ENCODE measurements around the gene PDE1A.

PDE1A gene

DNA sequence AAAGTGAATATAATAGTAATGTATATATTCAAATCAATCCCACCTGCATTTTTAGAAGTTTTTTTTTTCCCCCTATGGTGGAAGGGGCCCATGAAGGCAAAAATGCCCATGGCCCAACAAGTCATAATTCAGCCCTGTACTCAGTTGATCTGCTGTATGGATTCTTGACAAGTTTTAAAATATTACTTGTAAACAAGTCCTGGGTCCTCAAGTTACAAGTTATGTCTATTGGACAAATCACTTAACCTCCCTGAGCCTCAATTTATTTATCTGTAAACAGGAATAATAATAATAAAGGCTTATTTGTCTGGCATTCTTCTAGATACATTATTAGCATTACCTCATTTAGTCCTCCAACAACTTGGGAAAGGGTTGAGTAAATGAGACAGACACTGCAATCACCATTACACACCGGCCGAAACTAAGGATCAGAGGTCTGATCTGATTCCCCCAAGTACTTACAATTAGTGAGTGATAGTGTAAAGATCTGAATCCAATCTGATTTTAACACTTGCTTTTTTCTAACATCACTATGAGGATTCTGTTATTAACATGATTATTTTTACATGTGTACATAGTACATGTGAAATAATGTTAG is 66.1 kb downstream of the PDE1A start:
- H3K4me1 ChIP-seq (ENCODE audit: control insufficient read depth, insufficient read depth, low read length): peaks cover 6% of the 10 kb centered on the region; the same call in 1 of the 2 replicates
- H3K27ac ChIP-seq (ENCODE audit: extremely low read depth, low read depth, low read length): no peak overlapping the region
- no peaks in the 10 kb centered on the region for H3K9me3 ChIP-seq (ENCODE audit: control insufficient read depth, insufficient read depth, low read depth, low read length)
- ChIA-PET CTCF (no interaction called here), POLR2A (no interaction called here)
- TF ChIP-seq, protein P1, sequence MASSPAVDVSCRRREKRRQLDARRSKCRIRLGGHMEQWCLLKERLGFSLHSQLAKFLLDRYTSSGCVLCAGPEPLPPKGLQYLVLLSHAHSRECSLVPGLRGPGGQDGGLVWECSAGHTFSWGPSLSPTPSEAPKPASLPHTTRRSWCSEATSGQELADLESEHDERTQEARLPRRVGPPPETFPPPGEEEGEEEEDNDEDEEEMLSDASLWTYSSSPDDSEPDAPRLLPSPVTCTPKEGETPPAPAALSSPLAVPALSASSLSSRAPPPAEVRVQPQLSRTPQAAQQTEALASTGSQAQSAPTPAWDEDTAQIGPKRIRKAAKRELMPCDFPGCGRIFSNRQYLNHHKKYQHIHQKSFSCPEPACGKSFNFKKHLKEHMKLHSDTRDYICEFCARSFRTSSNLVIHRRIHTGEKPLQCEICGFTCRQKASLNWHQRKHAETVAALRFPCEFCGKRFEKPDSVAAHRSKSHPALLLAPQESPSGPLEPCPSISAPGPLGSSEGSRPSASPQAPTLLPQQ (tag by site-specific recombination; IDR thresholded peaks at IDR 0.05): no peak
- TF ChIP-seq OSR2 (tag by site-specific recombination; IDR thresholded peaks at IDR 0.05) (no peak), KLF16 (tag by site-specific recombination; IDR thresholded peaks at IDR 0.05) (no peak), ZNF792 (tag by site-specific recombination; IDR thresholded peaks at IDR 0.05) (no peak), MZF1 (tag by site-specific recombination; IDR thresholded peaks at IDR 0.05; ENCODE audit: borderline replicate concordance) (no peak)
- no peaks in the 10 kb centered on the region for H3K36me3 ChIP-seq (ENCODE audit: control insufficient read depth in 2 of 2, insufficient read depth in 1 of 2, low read length in 2 of 2)
- H3K4me3 ChIP-seq (ENCODE audit: low read depth, low read length): no peak overlapping the region

DNA sequence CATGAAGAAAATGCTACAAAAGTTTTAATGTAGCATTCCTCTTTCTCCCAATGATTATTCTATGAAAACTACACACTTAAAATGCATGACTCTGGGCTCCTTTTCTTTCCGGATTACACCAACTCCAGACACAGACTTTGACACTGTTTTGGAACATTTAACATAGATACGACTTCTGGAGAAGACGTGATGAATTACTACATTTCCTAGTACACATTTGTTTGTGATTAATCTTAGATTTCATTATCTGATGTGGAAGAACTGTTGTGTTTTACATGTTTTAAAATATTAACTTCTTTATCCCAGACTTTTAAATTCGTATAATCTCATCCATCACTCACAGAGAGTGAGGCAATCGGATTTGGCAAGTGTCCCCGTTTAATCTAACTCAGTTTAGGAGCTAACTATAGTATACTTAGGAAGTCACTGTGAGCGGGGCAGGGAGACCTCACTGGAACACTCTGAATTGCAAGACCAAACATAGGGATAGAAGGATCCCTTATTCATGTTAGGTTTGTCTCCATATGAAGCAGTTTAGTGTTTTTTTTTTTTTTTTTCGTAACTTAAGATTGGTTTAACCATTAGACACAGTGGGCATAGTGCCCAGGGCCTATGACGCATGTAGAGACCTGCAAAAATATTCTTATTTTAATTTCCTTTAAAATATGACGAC is 66.7 kb downstream of the PDE1A start:
- ChIA-PET POLR2A (no interaction called here), CTCF (interaction anchor here (0.7 kb wide), 1 partner anchor 35 kb away, joined by 6 read pairs; no protein-coding TSS in a partner anchor)
- no peaks in the 10 kb centered on the region for H3K36me3 ChIP-seq (ENCODE audit: control insufficient read depth in 2 of 2, insufficient read depth in 1 of 2, low read length in 2 of 2)
- peaks cover 6% of the 10 kb centered on the region; the same call in 1 of the 2 replicates for H3K4me1 ChIP-seq (ENCODE audit: control insufficient read depth, insufficient read depth, low read length)
- H3K27ac ChIP-seq (ENCODE audit: extremely low read depth, low read depth, low read length): no peak overlapping the region
- TF ChIP-seq PRDM10 (tag by site-specific recombination; IDR thresholded peaks at IDR 0.05) (peak; percentile 72), IKZF3 (tag by site-specific recombination; IDR thresholded peaks at IDR 0.05) (no peak), ZNF433 (tag by site-specific recombination; IDR thresholded peaks at IDR 0.05; ENCODE audit: low read depth) (no peak), ZBTB17 (tag by site-specific recombination; IDR thresholded peaks at IDR 0.05) (peak; percentile 56; the same call in 1 of the 2 replicates), ZNF777 (tag by site-specific recombination; IDR thresholded peaks at IDR 0.05; ENCODE audit: borderline replicate concordance) (no peak)
- H3K9me3 ChIP-seq (ENCODE audit: control insufficient read depth, insufficient read depth, low read depth, low read length): no peaks in the 10 kb centered on the region
- no peak overlapping the region for H3K4me3 ChIP-seq (ENCODE audit: low read depth, low read length)

DNA sequence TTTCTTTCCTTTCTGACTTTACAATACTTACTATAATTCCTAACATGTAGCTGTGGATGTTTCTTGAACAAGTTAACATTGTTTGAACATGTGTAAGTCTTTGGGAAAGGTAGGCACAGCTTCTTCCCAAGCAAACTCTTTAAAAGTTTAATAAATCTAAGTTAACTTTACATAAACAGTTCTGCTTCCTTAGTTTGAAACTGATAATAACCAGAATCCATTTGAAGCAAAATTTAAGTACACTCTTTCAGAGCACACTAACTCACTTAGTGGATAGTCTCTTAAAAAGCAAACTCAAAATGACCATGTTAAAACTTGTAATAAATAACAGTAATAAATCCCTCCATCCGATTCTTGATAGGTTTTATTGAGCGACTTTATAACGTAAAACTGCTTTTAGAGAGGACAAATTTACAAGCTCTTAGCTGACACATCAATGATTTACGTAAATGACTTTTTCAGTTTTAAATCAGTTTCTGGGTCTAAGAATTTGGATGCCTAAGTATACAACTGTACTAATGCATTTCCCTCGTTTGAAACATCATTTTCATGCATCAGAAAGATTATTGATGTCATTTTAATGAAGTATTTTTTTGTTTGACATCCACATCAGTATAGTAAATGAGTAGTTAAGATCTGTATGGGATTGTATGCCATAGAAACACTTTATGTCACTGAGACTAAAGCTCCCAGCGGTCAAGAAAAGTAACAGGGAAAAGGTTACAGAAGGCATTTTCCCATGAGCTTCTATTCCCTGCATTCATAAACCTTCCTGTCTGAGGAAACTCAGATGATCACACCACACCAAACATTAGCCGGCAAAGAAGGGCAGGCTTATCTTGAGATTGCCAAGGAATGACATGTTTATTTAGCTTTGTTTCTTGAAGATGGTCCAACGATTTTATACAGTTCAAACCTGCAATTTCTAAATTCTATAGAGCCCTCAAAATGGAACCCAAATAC is 67.5 kb downstream of the PDE1A start:
- Histone ChIP-seq H3K36me3 (ENCODE audit: control insufficient read depth in 2 of 2, insufficient read depth in 1 of 2, low read length in 2 of 2) (no peaks in the 10 kb centered on the region), H3K4me3 (ENCODE audit: low read depth, low read length) (no peak overlapping the region), H3K9me3 (ENCODE audit: control insufficient read depth, insufficient read depth, low read depth, low read length) (no peaks in the 10 kb centered on the region), H3K4me1 (ENCODE audit: control insufficient read depth, insufficient read depth, low read length) (peaks cover 6% of the 10 kb centered on the region; the same call in 1 of the 2 replicates), H3K27ac (ENCODE audit: extremely low read depth, low read depth, low read length) (no peak overlapping the region)
- peak; percentile 51; the same call in 1 of the 2 replicates for TF ChIP-seq ZNF843 (tag by site-specific recombination; IDR thresholded peaks at IDR 0.05)
- TF ChIP-seq ZNF221 (tag by site-specific recombination; IDR thresholded peaks at IDR 0.05; ENCODE audit: borderline replicate concordance): no peak
- 0 out of 2 replicates have a peak, but pooled peaks have one; percentile 4 for TF ChIP-seq ZNF366 (tag by site-specific recombination; conservative IDR thresholded peaks at IDR 0.05)
- peak; percentile 54 for TF ChIP-seq PRDM4 (tag by site-specific recombination; IDR thresholded peaks at IDR 0.05)
- TF ChIP-seq FEZF1 (tag by site-specific recombination; IDR thresholded peaks at IDR 0.05): peak; percentile 53
- TF ChIP-seq, protein P2, sequence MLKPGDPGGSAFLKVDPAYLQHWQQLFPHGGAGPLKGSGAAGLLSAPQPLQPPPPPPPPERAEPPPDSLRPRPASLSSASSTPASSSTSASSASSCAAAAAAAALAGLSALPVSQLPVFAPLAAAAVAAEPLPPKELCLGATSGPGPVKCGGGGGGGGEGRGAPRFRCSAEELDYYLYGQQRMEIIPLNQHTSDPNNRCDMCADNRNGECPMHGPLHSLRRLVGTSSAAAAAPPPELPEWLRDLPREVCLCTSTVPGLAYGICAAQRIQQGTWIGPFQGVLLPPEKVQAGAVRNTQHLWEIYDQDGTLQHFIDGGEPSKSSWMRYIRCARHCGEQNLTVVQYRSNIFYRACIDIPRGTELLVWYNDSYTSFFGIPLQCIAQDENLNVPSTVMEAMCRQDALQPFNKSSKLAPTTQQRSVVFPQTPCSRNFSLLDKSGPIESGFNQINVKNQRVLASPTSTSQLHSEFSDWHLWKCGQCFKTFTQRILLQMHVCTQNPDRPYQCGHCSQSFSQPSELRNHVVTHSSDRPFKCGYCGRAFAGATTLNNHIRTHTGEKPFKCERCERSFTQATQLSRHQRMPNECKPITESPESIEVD (tag by site-specific recombination; IDR thresholded peaks at IDR 0.05): peak; percentile 74
- TF ChIP-seq ZNF549 (tag by site-specific recombination; IDR thresholded peaks at IDR 0.05): no peak
- ChIA-PET CTCF (interaction anchor here (0.7 kb wide), 2 partner anchors 10 to 34 kb away, joined by 3 to 6 read pairs; no protein-coding TSS in a partner anchor), POLR2A (no interaction called here)
